ENCODE measurements around the gene RAB30.

DNA sequence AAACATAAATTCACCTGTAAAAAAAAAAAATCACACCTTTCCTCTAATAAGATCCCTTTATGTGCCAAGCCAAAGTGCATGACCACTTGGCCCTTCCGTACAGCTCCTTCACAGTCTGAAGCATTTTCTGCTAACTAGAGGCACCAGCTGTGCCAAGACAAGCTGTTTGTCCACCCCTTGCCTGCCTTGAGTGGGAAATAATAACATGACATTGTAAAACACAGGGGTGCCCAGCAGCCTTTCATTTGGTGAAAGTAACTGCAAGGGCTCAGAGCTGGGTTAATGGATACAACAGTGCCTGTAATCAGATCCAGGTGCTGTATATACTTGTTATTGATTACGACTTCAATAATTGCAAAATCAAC, 110.9 kb downstream of the RAB30 start:
- TF ChIP-seq, protein P1, sequence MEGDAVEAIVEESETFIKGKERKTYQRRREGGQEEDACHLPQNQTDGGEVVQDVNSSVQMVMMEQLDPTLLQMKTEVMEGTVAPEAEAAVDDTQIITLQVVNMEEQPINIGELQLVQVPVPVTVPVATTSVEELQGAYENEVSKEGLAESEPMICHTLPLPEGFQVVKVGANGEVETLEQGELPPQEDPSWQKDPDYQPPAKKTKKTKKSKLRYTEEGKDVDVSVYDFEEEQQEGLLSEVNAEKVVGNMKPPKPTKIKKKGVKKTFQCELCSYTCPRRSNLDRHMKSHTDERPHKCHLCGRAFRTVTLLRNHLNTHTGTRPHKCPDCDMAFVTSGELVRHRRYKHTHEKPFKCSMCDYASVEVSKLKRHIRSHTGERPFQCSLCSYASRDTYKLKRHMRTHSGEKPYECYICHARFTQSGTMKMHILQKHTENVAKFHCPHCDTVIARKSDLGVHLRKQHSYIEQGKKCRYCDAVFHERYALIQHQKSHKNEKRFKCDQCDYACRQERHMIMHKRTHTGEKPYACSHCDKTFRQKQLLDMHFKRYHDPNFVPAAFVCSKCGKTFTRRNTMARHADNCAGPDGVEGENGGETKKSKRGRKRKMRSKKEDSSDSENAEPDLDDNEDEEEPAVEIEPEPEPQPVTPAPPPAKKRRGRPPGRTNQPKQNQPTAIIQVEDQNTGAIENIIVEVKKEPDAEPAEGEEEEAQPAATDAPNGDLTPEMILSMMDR (conservative IDR thresholded peaks at IDR 0.05) = no peak
- no peak for TF ChIP-seq ZFX (IDR thresholded peaks at IDR 0.05)

All from C4-2B (cell line).